Naive thymus-derived CD4-positive, alpha-beta T cell (primary cell): ENCODE results near the gene KCNIP4. TPM values are rescaled to one million over a fixed set of nuclear protein-coding genes. Genes with fewer than 3 reads are reported as not detected.
"Not testable (repeated sequence)": the region's sequence is repeated elsewhere in the genome, so short reads cannot be mapped to it uniquely, and the experiment has no call there.

Experiments
- ATAC-seq: fragments of 150-1000 bp; cut with Tn5 transposase; 2 replicates; pipeline ENCODE4 v1.10.0; 2021; ENCODE audit warnings: mild to moderate bottlenecking, moderate library complexity
- CTCF ChIA-PET: fragments of 350-600 bp; sonication (Branson Sonifier 250); formaldehyde crosslinking; loops from one replicate; lab custom pipeline; 2021; ENCODE audit warnings: antibody characterized with exemption; lab: Charles Lee
- POLR2A ChIA-PET: fragments of 350-600 bp; sonication (Branson Sonifier 250); formaldehyde crosslinking; loops from one replicate; lab custom pipeline; 2021; ENCODE audit warnings: antibody characterized with exemption, inconsistent platforms; lab: Charles Lee
- DNase-seq, 9 donors: peaks; one replicate each; pipeline versions ENCODE4 v3.0.0 to v3.0.0-alpha.2; 2020 to 2022; ENCODE audit warnings: mixed read lengths in 1 of 9
- H3K27ac ChIP-seq: one replicate; pipeline ENCODE4 v1.7.0; 2013; ENCODE audit warnings: mild to moderate bottlenecking, low read depth, low read length, moderate library complexity
- H3K27me3 ChIP-seq, 2 donors: one replicate each; pipeline ENCODE4 v1.7.0; 2013; ENCODE audit warnings: low read length in 2 of 2, mild to moderate bottlenecking in 2 of 2, moderate library complexity in 2 of 2; ENCODE audit not compliant: control insufficient read depth in 2 of 2, insufficient read depth in 2 of 2
- H3K36me3 ChIP-seq, 3 experiments: 1 replicate in 2 of 3; 2 replicates in 1 of 3; pipeline ENCODE4 v1.7.0; 2013; ENCODE audit warnings: low read length in 3 of 3, mild to moderate bottlenecking in 3 of 3, moderate library complexity in 1 of 3; ENCODE audit not compliant: insufficient read depth in 3 of 3, control insufficient read depth in 2 of 3
- H3K4me1 ChIP-seq, 2 donors: one replicate each; pipeline ENCODE4 v1.7.0; 2013; ENCODE audit warnings: low read length in 2 of 2, mild to moderate bottlenecking in 2 of 2, moderate library complexity in 1 of 2; ENCODE audit not compliant: control insufficient read depth in 2 of 2, insufficient read depth in 2 of 2
- H3K4me3 ChIP-seq: 2 replicates; pipeline ENCODE4 v1.7.0; 2013; ENCODE audit warnings: mild to moderate bottlenecking, low read length
- H3K9me3 ChIP-seq, 3 experiments: 1 replicate in 2 of 3; 2 replicates in 1 of 3; pipeline ENCODE4 v1.7.0; 2013; ENCODE audit warnings: low read length in 3 of 3; ENCODE audit not compliant: control insufficient read depth in 2 of 3
- H3K27ac Mint-ChIP-seq, 9 donors: one replicate each; pipeline ENCODE4 v1.8.0; 2020 to 2022; ENCODE audit warnings: mixed read lengths in 9 of 9, mild to moderate bottlenecking in 8 of 9, moderate library complexity in 5 of 9, inconsistent platforms in 2 of 9
- H3K27me3 Mint-ChIP-seq, 5 donors: one replicate each; pipeline ENCODE4 v1.8.0; 2021 to 2022; ENCODE audit warnings: mixed read lengths in 5 of 5, mild to moderate bottlenecking in 1 of 5
- H3K36me3 Mint-ChIP-seq, 5 donors: one replicate each; pipeline ENCODE4 v1.8.0; 2020 to 2022; ENCODE audit warnings: mixed read lengths in 5 of 5, mild to moderate bottlenecking in 3 of 5, inconsistent platforms in 1 of 5
- H3K4me1 Mint-ChIP-seq, 7 donors: one replicate each; pipeline ENCODE4 v1.8.0; 2020 to 2022; ENCODE audit warnings: mixed read lengths in 7 of 7, mild to moderate bottlenecking in 3 of 7, inconsistent platforms in 1 of 7
- H3K4me3 Mint-ChIP-seq, 10 donors: one replicate each; pipeline ENCODE4 v1.8.0; 2020 to 2022; ENCODE audit warnings: mild to moderate bottlenecking in 10 of 10, mixed read lengths in 10 of 10, moderate library complexity in 6 of 10, inconsistent platforms in 2 of 10
- H3K9me3 Mint-ChIP-seq, 11 donors: one replicate each; pipeline ENCODE4 v1.8.0; 2020 to 2022; ENCODE audit warnings: mixed read lengths in 11 of 11, mild to moderate bottlenecking in 4 of 11, inconsistent platforms in 1 of 11, moderate library complexity in 1 of 11
- intact Hi-C, 2 donors: fragments of 100-400 bp; cut with micrococcal nuclease; formaldehyde crosslinking; loops; one replicate each; pipeline ENCODE4 v1.15.1; 2023
- polyA plus RNA-seq, 2 donors: library from polyadenylated mRNA; unstranded; fragments of 300-500 nt; fragmentation: Illumina TruSeq; gene quantifications; one replicate each; pipeline ENCODE4 v1.2.3, GENCODE V29; 2021
- total RNA-seq, 6 experiments: library from RNA in 5 of 6; stranded (reverse) in 5 of 6; gene quantifications; 1 replicate in 5 of 6; 2 replicates in 1 of 6; pipeline ENCODE4 v1.2.3 and lab custom pipeline; 2021 to 2026

KCNIP4 gene
- total and polyA plus RNA-seq, 7 experiments from 2014 or later: 0.29 TPM; not detected in 6

- POLR2A ChIA-PET: no interaction called here
- no peaks in the 10 kb centered on the region for H3K4me1 Mint-ChIP-seq
- Histone ChIP-seq H3K27ac (no peak overlapping the region), H3K36me3 (no peaks in the 10 kb centered on the region), H3K4me1 (no peaks in the 10 kb centered on the region), H3K9me3 (no peaks in the 10 kb centered on the region), H3K4me3 (no peak overlapping the region), H3K27me3 (no peaks in the 10 kb centered on the region)
- H3K36me3 Mint-ChIP-seq: no peaks in the 10 kb centered on the region
- no peak for ATAC-seq
- CTCF ChIA-PET: no interaction called here
- peaks cover 0 to 4% (median 0%) of the 10 kb centered on the region in 5 donors for H3K27me3 Mint-ChIP-seq
- DNase-seq: no peak
- H3K9me3 Mint-ChIP-seq: peaks cover 1 to 19% (median 6%) of the 10 kb centered on the region in 11 donors
- H3K27ac Mint-ChIP-seq: no peak overlapping the region
- no peak overlapping the region for H3K4me3 Mint-ChIP-seq
- intact Hi-C loops: no loop called here
These were observed 572.4 kb downstream of the KCNIP4 start for GRCh38 chr4:21376176-21376575.

- no peak for ATAC-seq
- H3K27ac ChIP-seq: no peak overlapping the region
- intact Hi-C loops: no loop called here
These were observed 573.8 kb downstream of the KCNIP4 start for GRCh38 chr4:21374641-21375368.

GRCh38 chr4:21367567-21367966, 581.0 kb downstream of the KCNIP4 start:
- POLR2A ChIA-PET: no interaction called here
- H3K27ac Mint-ChIP-seq: no peak overlapping the region
- peaks cover 0 to 15% (median 3%) of the 10 kb centered on the region in 11 donors for H3K9me3 Mint-ChIP-seq
- H3K9me3 ChIP-seq: no peaks in the 10 kb centered on the region
- no peaks in the 10 kb centered on the region for H3K4me1 Mint-ChIP-seq
- H3K27me3 ChIP-seq: no peaks in the 10 kb centered on the region
- no peaks in the 10 kb centered on the region for H3K36me3 ChIP-seq
- no peaks in the 10 kb centered on the region for H3K4me1 ChIP-seq
- DNase-seq (no peak), ATAC-seq (no peak)
- CTCF ChIA-PET: no interaction called here
- H3K4me3 ChIP-seq: no peak overlapping the region
- no peaks in the 10 kb centered on the region for H3K27me3 Mint-ChIP-seq
- no peaks in the 10 kb centered on the region for H3K36me3 Mint-ChIP-seq
- H3K27ac ChIP-seq: no peak overlapping the region
- intact Hi-C loops: no loop called here
- H3K4me3 Mint-ChIP-seq: no peak overlapping the region

More at GRCh38 chr4:21374641-21375368, 573.8 kb downstream of the KCNIP4 start:
- H3K4me3 Mint-ChIP-seq: no peak overlapping the region
- H3K4me1 ChIP-seq: no peaks in the 10 kb centered on the region
- no peaks in the 10 kb centered on the region for H3K36me3 Mint-ChIP-seq
- H3K4me1 Mint-ChIP-seq: no peaks in the 10 kb centered on the region
- no peaks in the 10 kb centered on the region for H3K27me3 ChIP-seq
- DNase-seq: no peak
- no peaks in the 10 kb centered on the region for H3K36me3 ChIP-seq
- no peak overlapping the region for H3K27ac Mint-ChIP-seq
- peaks cover 0 to 4% (median 0%) of the 10 kb centered on the region in 5 donors for H3K27me3 Mint-ChIP-seq
- CTCF ChIA-PET: no interaction called here
- peaks cover 4 to 21% (median 8%) of the 10 kb centered on the region in 11 donors for H3K9me3 Mint-ChIP-seq
- H3K9me3 ChIP-seq: no peaks in the 10 kb centered on the region
- POLR2A ChIA-PET: no interaction called here
- H3K4me3 ChIP-seq: no peak overlapping the region

- no peaks in the 10 kb centered on the region for H3K27me3 Mint-ChIP-seq
- POLR2A ChIA-PET: no interaction called here
- H3K9me3 ChIP-seq: no peaks in the 10 kb centered on the region
- H3K27ac Mint-ChIP-seq: no peak overlapping the region
- CTCF ChIA-PET: no interaction called here
- H3K36me3 ChIP-seq: no peaks in the 10 kb centered on the region
- no peaks in the 10 kb centered on the region for H3K27me3 ChIP-seq
- H3K36me3 Mint-ChIP-seq: no peaks in the 10 kb centered on the region
- H3K27ac ChIP-seq: no peak overlapping the region
- intact Hi-C loops: no loop called here
- peaks cover 0 to 15% (median 3%) of the 10 kb centered on the region in 11 donors for H3K9me3 Mint-ChIP-seq
- H3K4me3 Mint-ChIP-seq: no peak overlapping the region
- H3K4me3 ChIP-seq: no peak overlapping the region
- H3K4me1 Mint-ChIP-seq: no peaks in the 10 kb centered on the region
- DNase-seq (no peak), ATAC-seq (no peak)
- no peaks in the 10 kb centered on the region for H3K4me1 ChIP-seq
These were observed 581.7 kb downstream of the KCNIP4 start for GRCh38 chr4:21366840-21367239.

- POLR2A ChIA-PET: no interaction called here
- ATAC-seq: no peak
- Mint-ChIP-seq H3K4me3 (no peak overlapping the region), H3K4me1 (no peaks in the 10 kb centered on the region), H3K9me3 (peaks cover 0 to 15% (median 3%) of the 10 kb centered on the region in 11 donors), H3K27ac (no peak overlapping the region), H3K36me3 (no peaks in the 10 kb centered on the region), H3K27me3 (no peaks in the 10 kb centered on the region)
- H3K27me3 ChIP-seq: no peaks in the 10 kb centered on the region
- H3K9me3 ChIP-seq: no peaks in the 10 kb centered on the region
- intact Hi-C loops: no loop called here
- CTCF ChIA-PET: no interaction called here
- no peaks in the 10 kb centered on the region for H3K4me1 ChIP-seq
- DNase-seq: no peak
- H3K27ac ChIP-seq: no peak overlapping the region
- no peak overlapping the region for H3K4me3 ChIP-seq
- no peaks in the 10 kb centered on the region for H3K36me3 ChIP-seq
These were observed 582.3 kb downstream of the KCNIP4 start for GRCh38 chr4:21366312-21366711.

- Mint-ChIP-seq H3K4me1 (no peaks in the 10 kb centered on the region), H3K4me3 (no peak overlapping the region), H3K36me3 (no peaks in the 10 kb centered on the region), H3K9me3 (peaks cover 0 to 28% (median 3%) of the 10 kb centered on the region in 11 donors), H3K27ac (no peak overlapping the region), H3K27me3 (no peaks in the 10 kb centered on the region)
- DNase-seq (no peak), ATAC-seq (no peak)
- Histone ChIP-seq H3K9me3 (no peaks in the 10 kb centered on the region), H3K27me3 (no peaks in the 10 kb centered on the region), H3K4me3 (no peak overlapping the region), H3K36me3 (no peaks in the 10 kb centered on the region), H3K4me1 (no peaks in the 10 kb centered on the region), H3K27ac (no peak overlapping the region)
- ChIA-PET CTCF (no interaction called here), POLR2A (no interaction called here)
- intact Hi-C loops: no loop called here
These were observed 584.9 kb downstream of the KCNIP4 start for GRCh38 chr4:21363701-21364100.

- ATAC-seq, H3K27me3 Mint-ChIP-seq, POLR2A ChIA-PET, H3K4me3 Mint-ChIP-seq, DNase-seq, CTCF ChIA-PET, H3K27ac Mint-ChIP-seq, intact Hi-C loops, H3K27ac ChIP-seq, H3K4me1 ChIP-seq, H3K36me3 ChIP-seq, H3K9me3 ChIP-seq, H3K4me3 ChIP-seq, H3K4me1 Mint-ChIP-seq, H3K36me3 Mint-ChIP-seq, H3K27me3 ChIP-seq: not testable (repeated sequence)
- H3K9me3 Mint-ChIP-seq: peaks cover 2 to 39% (median 14%) of the 10 kb centered on the region in 11 donors
These were observed 596.2 kb downstream of the KCNIP4 start for GRCh38 chr4:21352354-21352753.
